ENCODE results near the gene PYGB.

DNA sequence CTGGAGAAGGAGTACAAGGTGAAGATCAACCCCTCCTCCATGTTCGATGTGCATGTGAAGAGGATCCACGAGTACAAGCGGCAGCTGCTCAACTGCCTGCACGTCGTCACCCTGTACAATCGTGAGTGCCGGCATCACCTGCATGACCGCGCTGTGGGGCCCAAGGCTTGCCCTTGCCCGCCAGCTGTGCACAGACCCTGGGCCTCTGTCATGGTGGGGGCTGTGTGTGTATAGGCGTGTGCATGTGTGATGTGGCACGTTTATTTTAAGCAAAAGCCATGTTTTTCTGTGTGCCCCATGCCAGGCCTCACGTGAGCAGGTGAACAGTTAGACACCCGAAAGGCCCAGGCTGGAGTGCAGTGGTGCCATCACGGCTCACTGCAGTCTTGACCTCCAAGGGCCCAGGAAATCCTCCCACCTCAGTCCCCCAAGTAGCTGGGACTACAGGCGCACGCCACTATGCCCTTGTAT is 36.3 kb downstream of the PYGB start:
- TF ChIP-seq, protein P1, sequence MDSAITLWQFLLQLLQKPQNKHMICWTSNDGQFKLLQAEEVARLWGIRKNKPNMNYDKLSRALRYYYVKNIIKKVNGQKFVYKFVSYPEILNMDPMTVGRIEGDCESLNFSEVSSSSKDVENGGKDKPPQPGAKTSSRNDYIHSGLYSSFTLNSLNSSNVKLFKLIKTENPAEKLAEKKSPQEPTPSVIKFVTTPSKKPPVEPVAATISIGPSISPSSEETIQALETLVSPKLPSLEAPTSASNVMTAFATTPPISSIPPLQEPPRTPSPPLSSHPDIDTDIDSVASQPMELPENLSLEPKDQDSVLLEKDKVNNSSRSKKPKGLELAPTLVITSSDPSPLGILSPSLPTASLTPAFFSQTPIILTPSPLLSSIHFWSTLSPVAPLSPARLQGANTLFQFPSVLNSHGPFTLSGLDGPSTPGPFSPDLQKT (IDR thresholded peaks at IDR 0.05; ENCODE audit: borderline replicate concordance, low read depth, low read length), result no peak
- TF ChIP-seq PRDM1 (tag by site-specific recombination; IDR thresholded peaks at IDR 0.05), result no peak
- TF ChIP-seq, protein P2, sequence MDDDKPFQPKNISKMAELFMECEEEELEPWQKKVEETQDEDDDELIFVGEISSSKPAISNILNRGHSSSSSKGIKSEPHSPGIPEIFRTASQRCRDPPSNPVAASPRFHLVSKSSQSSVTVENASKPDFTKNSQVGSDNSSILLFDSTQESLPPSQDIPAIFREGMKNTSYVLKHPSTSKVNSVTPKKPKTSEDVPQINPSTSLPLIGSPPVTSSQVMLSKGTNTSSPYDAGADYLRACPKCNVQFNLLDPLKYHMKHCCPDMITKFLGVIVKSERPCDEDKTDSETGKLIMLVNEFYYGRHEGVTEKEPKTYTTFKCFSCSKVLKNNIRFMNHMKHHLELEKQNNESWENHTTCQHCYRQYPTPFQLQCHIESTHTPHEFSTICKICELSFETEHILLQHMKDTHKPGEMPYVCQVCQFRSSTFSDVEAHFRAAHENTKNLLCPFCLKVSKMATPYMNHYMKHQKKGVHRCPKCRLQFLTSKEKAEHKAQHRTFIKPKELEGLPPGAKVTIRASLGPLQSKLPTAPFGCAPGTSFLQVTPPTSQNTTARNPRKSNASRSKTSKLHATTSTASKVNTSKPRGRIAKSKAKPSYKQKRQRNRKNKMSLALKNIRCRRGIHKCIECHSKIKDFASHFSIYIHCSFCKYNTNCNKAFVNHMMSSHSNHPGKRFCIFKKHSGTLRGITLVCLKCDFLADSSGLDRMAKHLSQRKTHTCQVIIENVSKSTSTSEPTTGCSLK (tag by site-specific recombination; IDR thresholded peaks at IDR 0.05), result no peak
- TF ChIP-seq, protein P3, sequence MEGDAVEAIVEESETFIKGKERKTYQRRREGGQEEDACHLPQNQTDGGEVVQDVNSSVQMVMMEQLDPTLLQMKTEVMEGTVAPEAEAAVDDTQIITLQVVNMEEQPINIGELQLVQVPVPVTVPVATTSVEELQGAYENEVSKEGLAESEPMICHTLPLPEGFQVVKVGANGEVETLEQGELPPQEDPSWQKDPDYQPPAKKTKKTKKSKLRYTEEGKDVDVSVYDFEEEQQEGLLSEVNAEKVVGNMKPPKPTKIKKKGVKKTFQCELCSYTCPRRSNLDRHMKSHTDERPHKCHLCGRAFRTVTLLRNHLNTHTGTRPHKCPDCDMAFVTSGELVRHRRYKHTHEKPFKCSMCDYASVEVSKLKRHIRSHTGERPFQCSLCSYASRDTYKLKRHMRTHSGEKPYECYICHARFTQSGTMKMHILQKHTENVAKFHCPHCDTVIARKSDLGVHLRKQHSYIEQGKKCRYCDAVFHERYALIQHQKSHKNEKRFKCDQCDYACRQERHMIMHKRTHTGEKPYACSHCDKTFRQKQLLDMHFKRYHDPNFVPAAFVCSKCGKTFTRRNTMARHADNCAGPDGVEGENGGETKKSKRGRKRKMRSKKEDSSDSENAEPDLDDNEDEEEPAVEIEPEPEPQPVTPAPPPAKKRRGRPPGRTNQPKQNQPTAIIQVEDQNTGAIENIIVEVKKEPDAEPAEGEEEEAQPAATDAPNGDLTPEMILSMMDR (tag by site-specific recombination; IDR thresholded peaks at IDR 0.05), result no peak
- no peak for TF ChIP-seq ZBTB8A (tag by site-specific recombination; IDR thresholded peaks at IDR 0.05)
- no peak for TF ChIP-seq ZNF48 (tag by site-specific recombination; IDR thresholded peaks at IDR 0.05)
- TF ChIP-seq, protein P4, sequence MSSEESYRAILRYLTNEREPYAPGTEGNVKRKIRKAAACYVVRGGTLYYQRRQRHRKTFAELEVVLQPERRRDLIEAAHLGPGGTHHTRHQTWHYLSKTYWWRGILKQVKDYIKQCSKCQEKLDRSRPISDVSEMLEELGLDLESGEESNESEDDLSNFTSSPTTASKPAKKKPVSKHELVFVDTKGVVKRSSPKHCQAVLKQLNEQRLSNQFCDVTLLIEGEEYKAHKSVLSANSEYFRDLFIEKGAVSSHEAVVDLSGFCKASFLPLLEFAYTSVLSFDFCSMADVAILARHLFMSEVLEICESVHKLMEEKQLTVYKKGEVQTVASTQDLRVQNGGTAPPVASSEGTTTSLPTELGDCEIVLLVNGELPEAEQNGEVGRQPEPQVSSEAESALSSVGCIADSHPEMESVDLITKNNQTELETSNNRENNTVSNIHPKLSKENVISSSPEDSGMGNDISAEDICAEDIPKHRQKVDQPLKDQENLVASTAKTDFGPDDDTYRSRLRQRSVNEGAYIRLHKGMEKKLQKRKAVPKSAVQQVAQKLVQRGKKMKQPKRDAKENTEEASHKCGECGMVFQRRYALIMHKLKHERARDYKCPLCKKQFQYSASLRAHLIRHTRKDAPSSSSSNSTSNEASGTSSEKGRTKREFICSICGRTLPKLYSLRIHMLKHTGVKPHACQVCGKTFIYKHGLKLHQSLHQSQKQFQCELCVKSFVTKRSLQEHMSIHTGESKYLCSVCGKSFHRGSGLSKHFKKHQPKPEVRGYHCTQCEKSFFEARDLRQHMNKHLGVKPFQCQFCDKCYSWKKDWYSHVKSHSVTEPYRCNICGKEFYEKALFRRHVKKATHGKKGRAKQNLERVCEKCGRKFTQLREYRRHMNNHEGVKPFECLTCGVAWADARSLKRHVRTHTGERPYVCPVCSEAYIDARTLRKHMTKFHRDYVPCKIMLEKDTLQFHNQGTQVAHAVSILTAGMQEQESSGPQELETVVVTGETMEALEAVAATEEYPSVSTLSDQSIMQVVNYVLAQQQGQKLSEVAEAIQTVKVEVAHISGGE (tag by site-specific recombination; conservative IDR thresholded peaks at IDR 0.05; ENCODE audit: low read depth), result no peak
- TF ChIP-seq RBAK (tag by site-specific recombination; IDR thresholded peaks at IDR 0.05), result no peak
- no peak for TF ChIP-seq ZNF23 (tag by site-specific recombination; IDR thresholded peaks at IDR 0.05; ENCODE audit: borderline replicate concordance)
- TF ChIP-seq ZNF776 (tag by site-specific recombination; IDR thresholded peaks at IDR 0.05; ENCODE audit: borderline replicate concordance), result no peak
- no peak for TF ChIP-seq KLF16 (tag by site-specific recombination; IDR thresholded peaks at IDR 0.05)
- TF ChIP-seq ZNF146 (tag by site-specific recombination; IDR thresholded peaks at IDR 0.05), result no peak
- TF ChIP-seq, protein P5, sequence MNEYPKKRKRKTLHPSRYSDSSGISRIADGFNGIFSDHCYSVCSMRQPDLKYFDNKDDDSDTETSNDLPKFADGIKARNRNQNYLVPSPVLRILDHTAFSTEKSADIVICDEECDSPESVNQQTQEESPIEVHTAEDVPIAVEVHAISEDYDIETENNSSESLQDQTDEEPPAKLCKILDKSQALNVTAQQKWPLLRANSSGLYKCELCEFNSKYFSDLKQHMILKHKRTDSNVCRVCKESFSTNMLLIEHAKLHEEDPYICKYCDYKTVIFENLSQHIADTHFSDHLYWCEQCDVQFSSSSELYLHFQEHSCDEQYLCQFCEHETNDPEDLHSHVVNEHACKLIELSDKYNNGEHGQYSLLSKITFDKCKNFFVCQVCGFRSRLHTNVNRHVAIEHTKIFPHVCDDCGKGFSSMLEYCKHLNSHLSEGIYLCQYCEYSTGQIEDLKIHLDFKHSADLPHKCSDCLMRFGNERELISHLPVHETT (tag by site-specific recombination; IDR thresholded peaks at IDR 0.05), result no peak
